ENCODE data around the gene AWAT2.

DNA sequence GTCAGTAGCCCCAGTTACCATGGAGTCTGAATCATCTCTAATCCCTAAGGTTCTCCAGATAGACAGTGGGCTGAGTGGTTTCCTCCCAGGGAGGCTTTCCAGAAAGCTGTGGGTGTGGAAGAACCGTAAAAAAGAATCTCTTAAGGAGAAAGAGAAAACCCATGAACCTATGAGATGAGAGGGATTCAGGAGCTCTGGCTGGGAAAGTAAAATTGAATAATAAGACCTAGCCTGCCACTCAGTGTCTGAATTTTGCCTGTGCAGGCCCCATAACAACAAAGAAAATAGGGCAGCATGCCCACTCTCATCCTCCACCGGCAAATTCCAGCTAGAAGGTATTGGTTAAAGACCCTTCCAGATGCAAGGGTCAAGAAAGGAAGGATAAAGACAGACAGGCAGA lies 16.9 kb downstream of the AWAT2 start:
- TF ChIP-seq POLR2AphosphoS2 (IDR thresholded peaks at IDR 0.05; ENCODE audit: low read depth, low read length) (no peak), PAX8 (IDR thresholded peaks at IDR 0.05) (no peak), NBN (IDR thresholded peaks at IDR 0.05) (no peak), TCF3 (IDR thresholded peaks at IDR 0.05; ENCODE audit: borderline replicate concordance, insufficient read depth, low read depth, low read length) (no peak), CTCF (IDR thresholded peaks at IDR 0.05 in 2 of 3, conservative IDR thresholded peaks at IDR 0.05 in 1 of 3; ENCODE audit: control insufficient read depth in 2 of 3, extremely low read depth in 1 of 3, insufficient read depth in 1 of 3, low read depth in 3 of 3, low read length in 3 of 3) (no peak), EP300 (IDR thresholded peaks at IDR 0.05; ENCODE audit: borderline replicate concordance in 1 of 2, control insufficient read depth in 1 of 2, low read depth in 2 of 2, low read length in 2 of 2) (no peak), CHD2 (IDR thresholded peaks at IDR 0.05; ENCODE audit: borderline replicate concordance, low read depth, low read length) (no peak), POLR2A (IDR thresholded peaks at IDR 0.05; ENCODE audit: low read depth, low read length) (no peak), EZH2 (IDR thresholded peaks at IDR 0.05; ENCODE audit: borderline replicate concordance, control insufficient read depth, low read depth, low read length) (no peak), GABPA (IDR thresholded peaks at IDR 0.05; ENCODE audit: low read depth) (no peak), MAX (IDR thresholded peaks at IDR 0.05; ENCODE audit: low read depth, low read length) (no peak), ATF7 (IDR thresholded peaks at IDR 0.05; ENCODE audit: low read depth) (no peak), TARDBP (IDR thresholded peaks at IDR 0.05; ENCODE audit: borderline replicate concordance) (no peak)
